Central memory CD8-positive, alpha-beta T cell (primary cell): ENCODE data around the gene DTNBP1.
A peak's percentile ranks its signal among the peaks of the same experiment; 100 is the strongest.

Experiments used
- ATAC-seq: fragments of 150-1000 bp; cut with Tn5 transposase; replicated peaks from 2 replicates; pipeline ENCODE4 v1.10.0; 2022; ENCODE audit warnings: mild to moderate bottlenecking, moderate FRiP score, moderate number of reproducible peaks; ENCODE audit not compliant: poor library complexity, severe bottlenecking; ENCODE audit errors: extremely low read depth
- DNase-seq, 2 donors: peaks; one replicate each; pipeline ENCODE4 v3.0.0; 2021; ENCODE audit warnings: low spot score in 2 of 2
- H3K27ac Mint-ChIP-seq: one replicate; pipeline ENCODE4 v1.8.0; 2022; ENCODE audit warnings: low read depth, mild to moderate bottlenecking, moderate library complexity, mixed read lengths
- H3K27me3 Mint-ChIP-seq: one replicate; pipeline ENCODE4 v1.8.0; 2022; ENCODE audit warnings: mixed read lengths
- H3K36me3 Mint-ChIP-seq: one replicate; pipeline ENCODE4 v1.8.0; 2022; ENCODE audit warnings: mild to moderate bottlenecking, moderate library complexity, mixed read lengths; ENCODE audit not compliant: insufficient read depth
- H3K4me1 Mint-ChIP-seq: one replicate; pipeline ENCODE4 v1.8.0; 2022; ENCODE audit warnings: mixed read lengths
- H3K4me3 Mint-ChIP-seq: one replicate; pipeline ENCODE4 v1.8.0; 2022; ENCODE audit warnings: mild to moderate bottlenecking, moderate library complexity, mixed read lengths
- H3K9me3 Mint-ChIP-seq: one replicate; pipeline ENCODE4 v1.8.0; 2022; ENCODE audit warnings: mixed read lengths

Gene DTNBP1

GRCh38 chr6:15593798-15594197, 69.0 kb downstream of the DTNBP1 start:
- no peak overlapping the region for H3K27ac Mint-ChIP-seq
- H3K4me1 Mint-ChIP-seq, result peaks cover 42% of the 10 kb centered on the region

GRCh38 chr6:15592610-15593009, 70.2 kb downstream of the DTNBP1 start:
- no peak overlapping the region for H3K4me3 Mint-ChIP-seq
- no peak overlapping the region for H3K27ac Mint-ChIP-seq
- ATAC-seq, result no peak
- H3K27me3 Mint-ChIP-seq, result no peaks in the 10 kb centered on the region
- DNase-seq, result no peak
- peaks cover 42% of the 10 kb centered on the region for H3K4me1 Mint-ChIP-seq
- no peaks in the 10 kb centered on the region for H3K9me3 Mint-ChIP-seq
- peaks cover 4% of the 10 kb centered on the region for H3K36me3 Mint-ChIP-seq

More at GRCh38 chr6:15593798-15594197, 69.0 kb downstream of the DTNBP1 start:
- ATAC-seq (no peak), DNase-seq (no peak)
- Mint-ChIP-seq H3K4me3 (no peak overlapping the region), H3K36me3 (peaks cover 4% of the 10 kb centered on the region), H3K9me3 (no peaks in the 10 kb centered on the region), H3K27me3 (no peaks in the 10 kb centered on the region)

GRCh38 chr6:15588971-15589634, 73.7 kb downstream of the DTNBP1 start:
- Mint-ChIP-seq H3K4me1 (peaks cover 31% of the 10 kb centered on the region), H3K36me3 (no peaks in the 10 kb centered on the region), H3K9me3 (no peaks in the 10 kb centered on the region), H3K27me3 (no peaks in the 10 kb centered on the region), H3K27ac (no peak overlapping the region), H3K4me3 (no peak overlapping the region)
- ATAC-seq (no peak), DNase-seq (no peak)

GRCh38 chr6:15586503-15586902, 76.3 kb downstream of the DTNBP1 start:
- no peaks in the 10 kb centered on the region for H3K9me3 Mint-ChIP-seq
- ATAC-seq (no peak), DNase-seq (no peak)
- no peak overlapping the region for H3K4me3 Mint-ChIP-seq
- peaks cover under 1% of the 10 kb centered on the region for H3K36me3 Mint-ChIP-seq
- H3K27me3 Mint-ChIP-seq, result no peaks in the 10 kb centered on the region
- H3K4me1 Mint-ChIP-seq, result peaks cover 22% of the 10 kb centered on the region
- H3K27ac Mint-ChIP-seq, result peak overlapping the region; percentile 2

GRCh38 chr6:15585760-15586214, 77.0 kb downstream of the DTNBP1 start:
- Mint-ChIP-seq H3K4me3 (no peak overlapping the region), H3K4me1 (peaks cover 22% of the 10 kb centered on the region), H3K27me3 (no peaks in the 10 kb centered on the region), H3K9me3 (no peaks in the 10 kb centered on the region), H3K36me3 (peaks cover 2% of the 10 kb centered on the region), H3K27ac (no peak overlapping the region)
- DNase-seq (no peak), ATAC-seq (no peak)

GRCh38 chr6:15582499-15582898, 80.3 kb downstream of the DTNBP1 start:
- no peak overlapping the region for H3K27ac Mint-ChIP-seq
- no peaks in the 10 kb centered on the region for H3K27me3 Mint-ChIP-seq
- DNase-seq, result no peak
- no peak for ATAC-seq
- H3K36me3 Mint-ChIP-seq, result peaks cover 4% of the 10 kb centered on the region
- no peaks in the 10 kb centered on the region for H3K9me3 Mint-ChIP-seq
- no peak overlapping the region for H3K4me3 Mint-ChIP-seq
- H3K4me1 Mint-ChIP-seq, result peaks cover 24% of the 10 kb centered on the region

- Mint-ChIP-seq H3K27me3 (no peaks in the 10 kb centered on the region), H3K9me3 (no peaks in the 10 kb centered on the region), H3K4me1 (peaks cover 27% of the 10 kb centered on the region), H3K27ac (no peak overlapping the region), H3K4me3 (no peak overlapping the region), H3K36me3 (peaks cover 4% of the 10 kb centered on the region)
- ATAC-seq (no peak), DNase-seq (no peak)
Observed at GRCh38 chr6:15581751-15582150, 81.1 kb downstream of the DTNBP1 start.

- Mint-ChIP-seq H3K36me3 (peaks cover 4% of the 10 kb centered on the region), H3K4me3 (no peak overlapping the region), H3K27ac (no peak overlapping the region), H3K9me3 (no peaks in the 10 kb centered on the region), H3K27me3 (no peaks in the 10 kb centered on the region), H3K4me1 (peaks cover 28% of the 10 kb centered on the region)
- ATAC-seq, result no peak
- DNase-seq, result no peak
Observed at GRCh38 chr6:15580326-15580725, 82.5 kb downstream of the DTNBP1 start.

- H3K4me1 Mint-ChIP-seq, result peaks cover 29% of the 10 kb centered on the region
- no peak for ATAC-seq
- no peak overlapping the region for H3K27ac Mint-ChIP-seq
- peaks cover 4% of the 10 kb centered on the region for H3K36me3 Mint-ChIP-seq
- no peak overlapping the region for H3K4me3 Mint-ChIP-seq
- DNase-seq, result no peak
- H3K9me3 Mint-ChIP-seq, result no peaks in the 10 kb centered on the region
- no peaks in the 10 kb centered on the region for H3K27me3 Mint-ChIP-seq
Observed at GRCh38 chr6:15578716-15579391, 84.0 kb downstream of the DTNBP1 start.

- no peak overlapping the region for H3K4me3 Mint-ChIP-seq
Observed at GRCh38 chr6:15577550-15578171, 85.2 kb downstream of the DTNBP1 start.

GRCh38 chr6:15577106-15577505, 85.7 kb downstream of the DTNBP1 start:
- H3K9me3 Mint-ChIP-seq, result no peaks in the 10 kb centered on the region
- peaks cover 4% of the 10 kb centered on the region for H3K36me3 Mint-ChIP-seq
- no peak overlapping the region for H3K27ac Mint-ChIP-seq
- ATAC-seq (no peak), DNase-seq (no peak)
- no peaks in the 10 kb centered on the region for H3K27me3 Mint-ChIP-seq
- H3K4me3 Mint-ChIP-seq, result no peak overlapping the region
- peaks cover 29% of the 10 kb centered on the region for H3K4me1 Mint-ChIP-seq

More at GRCh38 chr6:15577550-15578171, 85.2 kb downstream of the DTNBP1 start:
- DNase-seq (no peak), ATAC-seq (no peak)
- H3K36me3 Mint-ChIP-seq, result peaks cover 4% of the 10 kb centered on the region
- H3K9me3 Mint-ChIP-seq, result no peaks in the 10 kb centered on the region
- no peaks in the 10 kb centered on the region for H3K27me3 Mint-ChIP-seq
- H3K27ac Mint-ChIP-seq, result no peak overlapping the region
- H3K4me1 Mint-ChIP-seq, result peaks cover 29% of the 10 kb centered on the region

GRCh38 chr6:15575357-15576033, 87.3 kb downstream of the DTNBP1 start:
- Mint-ChIP-seq H3K4me3 (no peak overlapping the region), H3K9me3 (no peaks in the 10 kb centered on the region), H3K27ac (peak overlapping the region; percentile 14), H3K4me1 (peaks cover 35% of the 10 kb centered on the region), H3K27me3 (no peaks in the 10 kb centered on the region), H3K36me3 (peaks cover 2% of the 10 kb centered on the region)
- DNase-seq (no peak), ATAC-seq (no peak)
